GM18499 (cell line): ENCODE results near the gene RIPOR3.
"Not testable (repeated sequence)": the region's sequence is repeated elsewhere in the genome, so short reads cannot be mapped to it uniquely, and the experiment has no call there.

ENCODE experiments used
- ATAC-seq: cut with Tn5 transposase; IDR thresholded peaks from one replicate; pipeline ENCODE4 v1.9.1; 2021; ENCODE audit warnings: moderate number of reproducible peaks; ENCODE audit not compliant: insufficient read depth, unreplicated experiment

RIPOR3 gene

GRCh38 chr20:50540620-50541605 is 150.4 kb downstream of the RIPOR3 start:
- ATAC-seq, result no peak

GRCh38 chr20:50539798-50540197 is 151.5 kb downstream of the RIPOR3 start:
- not testable (repeated sequence) for ATAC-seq

- ATAC-seq, result no peak
Measured at GRCh38 chr20:50538276-50538675, 153.1 kb downstream of the RIPOR3 start.

- no peak for ATAC-seq
Measured at GRCh38 chr20:50537546-50538201, 153.7 kb downstream of the RIPOR3 start.

GRCh38 chr20:50536333-50536732 is 155.0 kb downstream of the RIPOR3 start:
- ATAC-seq, result no peak
